DOHH2 (cell line): ENCODE results near the gene MTHFD2L.

Source experiments
- EZH2phosphoT487 ChIP-seq: fragments of 200-600 bp; sonication (generic); IDR thresholded peaks from 2 replicates; pipeline ENCODE4 v1.6.1; 2017; ENCODE audit warnings: borderline replicate concordance, mild to moderate bottlenecking, antibody characterized with exemption, low read length, moderate library complexity, mixed read lengths
- TF ChIP-seq, protein P1 (sequence below): fragments of 200-600 bp; sonication (generic); IDR thresholded peaks from one replicate; pipeline ENCODE4 v1.5.1; 2014; ENCODE audit warnings: antibody characterized with exemption, mild to moderate bottlenecking, low read depth, low read length; ENCODE audit not compliant: poor library complexity, severe bottlenecking

DNA sequence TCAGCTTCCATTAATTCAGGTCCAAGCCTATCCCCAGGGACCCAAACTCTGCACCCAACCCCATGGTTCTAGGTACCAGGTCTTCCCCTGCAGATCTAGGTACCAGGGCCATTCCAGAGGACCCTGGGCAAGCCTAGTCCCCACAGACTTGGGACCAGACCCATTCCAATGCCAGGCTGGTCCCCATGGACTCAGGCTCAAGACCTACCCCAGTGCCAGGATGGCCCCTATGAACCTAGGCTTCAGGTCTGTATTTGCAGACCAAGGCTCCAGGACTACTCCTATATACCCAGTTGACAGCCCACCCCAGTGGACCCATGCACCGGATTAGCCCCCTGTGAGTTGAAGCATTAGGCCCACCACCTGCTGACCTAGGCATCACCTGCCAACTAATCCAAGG lies 8.9 kb downstream of the MTHFD2L start:
- TF ChIP-seq, protein P1, sequence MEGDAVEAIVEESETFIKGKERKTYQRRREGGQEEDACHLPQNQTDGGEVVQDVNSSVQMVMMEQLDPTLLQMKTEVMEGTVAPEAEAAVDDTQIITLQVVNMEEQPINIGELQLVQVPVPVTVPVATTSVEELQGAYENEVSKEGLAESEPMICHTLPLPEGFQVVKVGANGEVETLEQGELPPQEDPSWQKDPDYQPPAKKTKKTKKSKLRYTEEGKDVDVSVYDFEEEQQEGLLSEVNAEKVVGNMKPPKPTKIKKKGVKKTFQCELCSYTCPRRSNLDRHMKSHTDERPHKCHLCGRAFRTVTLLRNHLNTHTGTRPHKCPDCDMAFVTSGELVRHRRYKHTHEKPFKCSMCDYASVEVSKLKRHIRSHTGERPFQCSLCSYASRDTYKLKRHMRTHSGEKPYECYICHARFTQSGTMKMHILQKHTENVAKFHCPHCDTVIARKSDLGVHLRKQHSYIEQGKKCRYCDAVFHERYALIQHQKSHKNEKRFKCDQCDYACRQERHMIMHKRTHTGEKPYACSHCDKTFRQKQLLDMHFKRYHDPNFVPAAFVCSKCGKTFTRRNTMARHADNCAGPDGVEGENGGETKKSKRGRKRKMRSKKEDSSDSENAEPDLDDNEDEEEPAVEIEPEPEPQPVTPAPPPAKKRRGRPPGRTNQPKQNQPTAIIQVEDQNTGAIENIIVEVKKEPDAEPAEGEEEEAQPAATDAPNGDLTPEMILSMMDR = no peak
- TF ChIP-seq EZH2phosphoT487 = no peak
